Colonic mucosa (tissue), 4 donors: ENCODE results near the gene PDE4D. TPM values are rescaled to one million over a fixed set of nuclear protein-coding genes. Genes with fewer than 3 reads are reported as not detected.
A peak's percentile ranks its signal among the peaks of the same experiment; 100 is the strongest.

Source experiments
- DNase-seq: peaks from one replicate; pipeline ENCODE4 v3.0.0-alpha.2; 2020
- H3K27ac ChIP-seq: fragments of 200-600 bp; one replicate; pipeline ENCODE4 v1.8.0; 2021
- H3K27me3 ChIP-seq: fragments of 200-600 bp; one replicate; pipeline ENCODE4 v1.8.0; 2021
- H3K36me3 ChIP-seq: fragments of 200-600 bp; one replicate; pipeline ENCODE4 v1.8.0; 2021
- H3K4me1 ChIP-seq: fragments of 200-600 bp; one replicate; pipeline ENCODE4 v1.8.0; 2021; ENCODE audit warnings: mild to moderate bottlenecking
- H3K4me3 ChIP-seq: fragments of 200-600 bp; one replicate; pipeline ENCODE4 v1.8.0; 2021
- H3K9ac ChIP-seq, 2 donors: one replicate each; pipeline ENCODE4 v1.7.0; 2013; ENCODE audit warnings: control low read depth in 2 of 2, low read depth in 2 of 2, low read length in 2 of 2
- H3K9me3 ChIP-seq: fragments of 200-600 bp; one replicate; pipeline ENCODE4 v1.8.0; 2021
- intact Hi-C: fragments of 100-400 bp; cut with DNase I; formaldehyde crosslinking; loops from one replicate; pipeline ENCODE4 v1.14.1; 2022
- total RNA-seq, 2 donors: library from RNA; stranded (reverse); fragmentation: NEBNext Ultra II Directional in 1 of 2; extraction: Animal tissue kit (Norgen Biotek cat#: 25700) in 1 of 2; gene quantifications; one replicate each; pipeline ENCODE4 v1.2.1, GENCODE V29; 2021
- TF ChIP-seq, protein P1 (sequence below): fragments of 200-600 bp; IDR thresholded peaks from one replicate; pipeline ENCODE4 v1.8.0; 2022; ENCODE audit warnings: antibody characterized with exemption, mild to moderate bottlenecking
- donor health status: healthy.
- donor health status: DM: no; HTN: no; CAD: no.
- donor health status: DM: no; HTN: no; CAD: no.

Gene PDE4D
- total RNA-seq, 2 donors from 2014 or later, result 23.1 to 53.7 TPM

DNA sequence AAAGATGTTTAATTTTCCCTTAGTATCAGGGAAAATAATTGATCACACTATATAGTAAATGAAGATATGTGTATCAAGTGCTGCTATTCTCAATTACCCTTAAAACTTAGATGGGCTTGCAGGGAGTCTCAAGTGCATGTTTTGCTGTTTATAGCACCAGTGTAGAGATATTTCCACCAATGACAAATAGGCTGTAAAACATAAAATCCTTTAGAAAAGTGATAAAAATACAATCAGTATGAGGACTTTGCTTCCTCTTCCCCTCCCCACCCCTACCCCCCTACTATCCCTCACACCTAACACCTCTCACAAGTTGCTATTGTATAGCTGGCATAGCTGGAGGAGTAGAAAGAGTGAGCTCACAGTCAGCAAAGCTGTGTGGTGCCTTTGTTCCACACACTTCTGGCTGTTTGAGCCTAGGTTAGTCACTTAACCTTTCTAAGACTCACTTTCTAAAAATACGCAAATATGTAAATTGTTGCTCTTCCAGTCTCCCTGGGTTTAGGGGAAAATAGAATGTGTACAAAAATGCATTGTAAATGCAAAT, 93.1 kb downstream of the PDE4D start:
- Histone ChIP-seq H3K9ac (no peak overlapping the region), H3K27ac (no peak overlapping the region), H3K27me3 (no peaks in the 10 kb centered on the region), H3K4me3 (no peak overlapping the region), H3K36me3 (no peaks in the 10 kb centered on the region), H3K4me1 (no peaks in the 10 kb centered on the region), H3K9me3 (no peaks in the 10 kb centered on the region)
- intact Hi-C loops, result no loop called here
- TF ChIP-seq, protein P1, sequence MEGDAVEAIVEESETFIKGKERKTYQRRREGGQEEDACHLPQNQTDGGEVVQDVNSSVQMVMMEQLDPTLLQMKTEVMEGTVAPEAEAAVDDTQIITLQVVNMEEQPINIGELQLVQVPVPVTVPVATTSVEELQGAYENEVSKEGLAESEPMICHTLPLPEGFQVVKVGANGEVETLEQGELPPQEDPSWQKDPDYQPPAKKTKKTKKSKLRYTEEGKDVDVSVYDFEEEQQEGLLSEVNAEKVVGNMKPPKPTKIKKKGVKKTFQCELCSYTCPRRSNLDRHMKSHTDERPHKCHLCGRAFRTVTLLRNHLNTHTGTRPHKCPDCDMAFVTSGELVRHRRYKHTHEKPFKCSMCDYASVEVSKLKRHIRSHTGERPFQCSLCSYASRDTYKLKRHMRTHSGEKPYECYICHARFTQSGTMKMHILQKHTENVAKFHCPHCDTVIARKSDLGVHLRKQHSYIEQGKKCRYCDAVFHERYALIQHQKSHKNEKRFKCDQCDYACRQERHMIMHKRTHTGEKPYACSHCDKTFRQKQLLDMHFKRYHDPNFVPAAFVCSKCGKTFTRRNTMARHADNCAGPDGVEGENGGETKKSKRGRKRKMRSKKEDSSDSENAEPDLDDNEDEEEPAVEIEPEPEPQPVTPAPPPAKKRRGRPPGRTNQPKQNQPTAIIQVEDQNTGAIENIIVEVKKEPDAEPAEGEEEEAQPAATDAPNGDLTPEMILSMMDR, result no peak
- no peak for DNase-seq

DNA sequence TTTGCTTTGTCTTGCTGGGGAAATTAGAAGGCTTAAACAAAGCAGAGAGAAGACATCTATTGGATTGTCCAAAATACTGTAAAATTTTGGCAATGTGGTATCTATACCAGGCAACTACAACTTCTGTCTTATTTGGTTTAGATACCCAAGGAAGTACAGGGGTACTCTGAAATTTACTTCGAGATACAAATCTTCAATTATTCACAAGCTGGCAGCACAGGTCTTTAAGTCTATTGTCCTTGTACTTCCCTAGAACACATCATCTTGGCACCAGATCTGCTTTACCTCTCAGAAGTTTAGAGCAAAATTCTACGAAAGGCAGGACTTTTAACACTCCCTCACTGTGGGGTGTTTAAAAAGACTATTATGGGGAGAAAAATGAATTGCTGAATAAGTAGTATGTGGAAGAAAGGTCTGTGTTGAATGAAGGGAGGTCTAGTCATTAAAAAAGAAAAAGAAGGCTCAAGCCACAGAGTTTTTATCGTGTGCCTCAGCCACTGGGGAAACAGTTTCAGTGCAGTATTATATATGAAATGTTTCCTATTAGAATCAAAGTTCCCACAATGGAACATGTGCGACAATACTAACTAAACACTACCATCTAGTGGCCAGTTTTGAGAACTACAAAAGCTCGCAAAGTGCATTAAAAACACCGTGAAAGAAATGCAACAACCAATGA, 93.7 kb downstream of the PDE4D start:
- Histone ChIP-seq H3K36me3 (no peaks in the 10 kb centered on the region), H3K27ac (peak overlapping the region; percentile 31), H3K27me3 (no peaks in the 10 kb centered on the region), H3K9ac (peak overlapping the region in 1 of 2 donors; percentile 46), H3K4me1 (no peaks in the 10 kb centered on the region), H3K4me3 (no peak overlapping the region), H3K9me3 (no peaks in the 10 kb centered on the region)
- intact Hi-C loops, result loop anchor here (5.0 to 10.0 kb wide), 4 partner anchors 125 to 915 kb away; no protein-coding TSS in a partner anchor
- TF ChIP-seq, protein P1, result peak; percentile 84
- peak; percentile 38 for DNase-seq

GRCh38 chr5:59798862-59799667, 94.5 kb downstream of the PDE4D start:
- TF ChIP-seq, protein P1, result no peak
- Histone ChIP-seq H3K9me3 (no peaks in the 10 kb centered on the region), H3K4me3 (no peak overlapping the region), H3K9ac (peak overlapping the region in 1 of 2 donors; percentile 46), H3K27ac (peak overlapping the region; percentile 31), H3K27me3 (no peaks in the 10 kb centered on the region), H3K36me3 (no peaks in the 10 kb centered on the region), H3K4me1 (no peaks in the 10 kb centered on the region)
- peak; percentile 32 for DNase-seq
- intact Hi-C loops, result loop anchor here (5.0 to 10.0 kb wide), 4 partner anchors 124 to 914 kb away; no protein-coding TSS in a partner anchor

DNA sequence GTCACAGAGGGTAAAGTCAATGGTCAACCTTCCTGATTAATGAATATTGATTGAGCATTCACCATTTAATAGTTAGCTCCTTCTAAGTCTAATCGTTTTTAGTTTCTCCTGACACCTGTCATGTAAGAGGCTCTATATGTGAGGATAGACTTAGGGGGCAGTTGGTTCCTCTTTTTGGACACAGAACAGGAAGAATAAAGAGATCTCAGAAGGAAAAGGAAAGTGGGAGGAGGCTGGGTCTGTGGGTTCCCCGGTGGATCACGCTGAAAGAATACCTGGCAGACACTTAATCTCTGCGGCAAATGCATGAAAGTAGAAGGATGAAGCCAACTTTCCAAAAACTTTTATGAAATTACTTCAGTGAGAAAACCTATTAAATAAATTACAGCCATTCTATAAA, 98.4 kb downstream of the PDE4D start:
- Histone ChIP-seq H3K27me3 (no peaks in the 10 kb centered on the region), H3K9ac (no peak overlapping the region), H3K9me3 (no peaks in the 10 kb centered on the region), H3K27ac (no peak overlapping the region), H3K4me1 (no peaks in the 10 kb centered on the region), H3K4me3 (no peak overlapping the region), H3K36me3 (no peaks in the 10 kb centered on the region)
- TF ChIP-seq, protein P1, result no peak
- DNase-seq, result no peak
- intact Hi-C loops, result loop anchor here (5.0 to 10.0 kb wide), 4 partner anchors 120 to 910 kb away; no protein-coding TSS in a partner anchor

DNA sequence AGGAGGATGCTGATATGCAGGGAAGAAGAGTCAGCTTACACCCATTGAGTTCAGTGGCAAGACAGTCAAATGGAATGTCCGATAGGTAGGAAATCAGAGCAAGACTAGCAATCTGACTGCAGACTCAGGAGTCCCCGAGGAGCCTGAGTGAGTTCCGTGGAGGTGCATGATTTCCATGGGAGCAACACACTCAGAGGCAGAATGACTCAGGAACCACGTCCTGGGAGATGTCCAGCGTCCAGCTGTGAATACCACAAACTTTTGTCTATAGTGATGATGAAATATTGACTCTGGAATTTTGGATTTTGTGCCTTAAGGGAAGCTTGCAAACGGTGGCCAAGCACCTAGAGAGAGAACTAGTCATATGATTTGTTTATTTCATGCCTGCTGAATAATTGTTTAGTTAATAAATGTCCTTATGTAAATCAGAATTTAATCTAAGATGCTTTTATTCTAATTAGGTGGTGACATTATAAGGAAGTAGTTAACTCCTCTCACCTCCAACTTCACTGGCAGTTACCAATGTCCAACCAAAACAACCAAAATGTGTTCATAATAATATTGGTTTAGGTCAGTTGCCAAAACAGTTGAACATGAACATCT, 100.4 kb downstream of the PDE4D start:
- intact Hi-C loops, result loop anchor here (10.0 kb wide), 3 partner anchors 118 to 908 kb away; no protein-coding TSS in a partner anchor
- Histone ChIP-seq H3K9me3 (no peaks in the 10 kb centered on the region), H3K9ac (no peak overlapping the region), H3K27me3 (no peaks in the 10 kb centered on the region), H3K27ac (no peak overlapping the region), H3K4me1 (no peaks in the 10 kb centered on the region), H3K4me3 (no peak overlapping the region), H3K36me3 (no peaks in the 10 kb centered on the region)
- TF ChIP-seq, protein P1, result no peak
- DNase-seq, result peak; percentile 19
